ENCODE results near the gene NBEAL2. TPM values are rescaled to one million over a fixed set of nuclear protein-coding genes. Genes with fewer than 3 reads are reported as not detected.

NBEAL2 gene
- total RNA-seq, 2 experiments from 2014 or later, result 164 to 262 TPM

DNA sequence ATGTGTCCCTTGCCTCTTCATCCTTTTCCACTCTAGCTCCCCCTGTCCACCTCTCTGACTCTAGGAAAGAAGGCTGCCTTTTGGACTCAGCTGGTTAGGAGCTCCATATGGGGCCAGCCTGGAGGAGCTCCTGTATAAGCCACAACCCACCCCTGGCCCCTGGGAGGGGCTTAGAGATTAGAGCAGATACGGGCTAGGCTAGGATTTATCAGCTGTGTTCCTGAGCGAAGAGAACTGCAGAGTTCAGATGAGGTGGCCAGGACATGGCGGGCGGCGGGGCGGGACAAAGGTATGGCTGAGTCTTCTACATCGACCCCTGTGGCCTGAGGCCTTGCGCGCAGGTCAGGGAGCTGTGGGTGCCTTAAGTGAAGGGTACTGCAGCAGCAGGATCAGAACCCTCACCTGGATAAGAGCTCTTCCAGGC lies 7.9 kb downstream of the NBEAL2 start:
- Mint-ChIP-seq H3K4me1 (peaks cover 70% of the 10 kb centered on the region), H3K36me3 (peaks cover 23% of the 10 kb centered on the region), H3K9me3 (ENCODE audit: low read depth) (no peaks in the 10 kb centered on the region), H3K27me3 (no peaks in the 10 kb centered on the region), H3K27ac (peak overlapping the region; percentile 80), H3K4me3 (peak overlapping the region; percentile 77)
- CTCF ChIA-PET, result interaction anchor here (0.8 to 2.4 kb wide), 11 partner anchors 8 to 78 kb away, joined by 3 to 9 read pairs (median 4); partner anchors contain the start of genes CCDC12 and NBEAL2
- DNase-seq, result no peak
- ATAC-seq, result peak; percentile 34

DNA sequence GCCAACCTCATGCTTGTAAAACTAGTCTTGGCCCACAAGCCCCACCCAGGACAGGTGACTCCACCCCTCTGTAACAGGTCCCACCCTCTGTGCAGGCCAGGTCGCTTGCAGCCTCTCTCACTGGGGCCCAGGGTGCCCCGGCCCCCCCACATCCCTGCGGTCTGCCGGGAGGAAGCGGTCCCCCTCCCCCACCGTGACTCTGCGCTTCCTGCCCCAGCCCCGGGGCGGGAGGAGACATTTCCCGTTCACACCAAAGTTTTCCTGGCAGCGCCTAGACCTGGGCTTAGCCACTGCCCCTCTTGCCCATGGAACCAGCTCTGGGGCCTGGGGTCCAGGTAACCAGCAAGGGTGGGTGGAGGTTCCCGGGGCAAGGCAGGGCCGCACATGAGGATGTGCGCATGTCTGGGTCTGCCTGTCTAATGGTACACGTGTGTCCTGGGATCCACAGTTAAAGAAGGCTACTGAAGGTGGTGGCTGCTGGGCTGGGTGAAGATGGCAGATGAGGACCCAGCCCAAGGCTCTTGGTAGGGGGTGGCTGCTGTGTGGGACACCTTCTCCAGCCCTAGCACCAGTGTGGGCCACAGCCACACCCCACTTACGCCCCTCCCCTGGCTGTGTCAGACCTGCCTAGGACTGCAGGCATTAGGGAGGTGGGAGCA lies 8.4 kb downstream of the NBEAL2 start:
- DNase-seq (peak; percentile 97), ATAC-seq (peak; percentile 97)
- Mint-ChIP-seq H3K4me1 (peaks cover 65% of the 10 kb centered on the region), H3K4me3 (peak overlapping the region; percentile 77), H3K27ac (peak overlapping the region; percentile 80), H3K36me3 (peaks cover 23% of the 10 kb centered on the region), H3K27me3 (no peaks in the 10 kb centered on the region), H3K9me3 (ENCODE audit: low read depth) (no peaks in the 10 kb centered on the region)
- CTCF ChIA-PET, result interaction anchor here (0.8 to 2.4 kb wide), 10 partner anchors 9 to 78 kb away, joined by 3 to 9 read pairs (median 4); partner anchors contain the start of gene NBEAL2

DNA sequence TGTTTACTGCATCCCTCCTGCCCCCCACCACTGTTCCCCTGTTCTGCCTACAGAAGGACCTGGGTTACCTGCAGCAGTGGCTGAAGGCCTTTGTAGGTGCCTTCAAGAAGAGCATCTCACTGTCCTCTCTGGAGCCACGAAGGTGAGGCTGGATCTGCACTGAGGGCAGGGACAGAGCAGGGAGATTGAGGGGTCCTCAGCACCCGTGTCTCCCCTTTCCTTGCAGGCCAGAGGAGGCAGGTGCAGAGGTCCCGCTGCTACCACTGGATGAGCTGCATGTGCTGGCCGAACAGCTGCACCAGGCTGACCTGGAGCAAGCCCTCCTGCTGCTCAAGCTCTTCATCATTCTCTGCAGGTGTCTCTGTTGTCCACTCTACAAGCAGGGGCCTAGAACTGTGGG lies 9.2 kb downstream of the NBEAL2 start:
- Mint-ChIP-seq H3K4me3 (peak overlapping the region; percentile 77), H3K27ac (peak overlapping the region; percentile 80), H3K4me1 (peaks cover 62% of the 10 kb centered on the region), H3K9me3 (ENCODE audit: low read depth) (no peaks in the 10 kb centered on the region), H3K36me3 (peaks cover 21% of the 10 kb centered on the region), H3K27me3 (no peaks in the 10 kb centered on the region)
- ATAC-seq (no peak), DNase-seq (no peak)
- CTCF ChIA-PET, result interaction anchor here (0.8 to 2.4 kb wide), 3 partner anchors 9 to 21 kb away, joined by 3 to 9 read pairs (median 4); partner anchors contain the start of gene NBEAL2

DNA sequence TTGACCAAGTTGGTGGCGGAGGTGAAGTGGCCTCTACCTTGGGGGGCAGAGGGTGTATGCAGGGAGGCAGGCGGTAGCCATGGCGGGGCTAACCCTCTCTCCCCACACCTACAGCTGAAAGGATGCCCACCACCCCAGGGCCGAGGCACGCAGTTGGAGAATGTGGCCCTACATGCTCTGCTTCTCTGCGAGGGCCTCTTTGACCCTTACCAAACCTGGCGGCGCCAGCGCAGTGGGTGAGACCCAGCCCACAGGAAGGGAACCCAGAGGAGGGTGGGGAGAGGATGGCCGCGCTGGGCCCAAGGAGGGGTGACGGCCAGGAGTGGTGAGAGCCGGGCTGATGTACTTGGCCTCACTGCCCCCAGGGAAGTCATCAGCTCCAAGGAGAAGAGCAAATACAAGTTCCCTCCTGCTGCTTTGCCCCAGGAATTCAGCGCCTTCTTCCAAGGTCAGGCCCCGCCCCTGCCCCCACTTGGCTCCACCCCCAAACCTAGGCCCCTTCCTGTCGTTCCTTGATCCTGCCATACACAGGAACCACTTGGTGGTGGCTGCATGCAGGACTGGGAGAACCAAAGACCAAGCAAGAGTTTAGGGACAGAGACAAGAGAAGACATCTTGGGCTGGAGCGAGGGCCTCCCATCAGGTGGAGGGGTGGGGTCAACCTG lies 9.8 kb downstream of the NBEAL2 start:
- no peak for ATAC-seq
- Mint-ChIP-seq H3K4me1 (peaks cover 59% of the 10 kb centered on the region), H3K9me3 (ENCODE audit: low read depth) (no peaks in the 10 kb centered on the region), H3K27ac (peak overlapping the region; percentile 80), H3K27me3 (no peaks in the 10 kb centered on the region), H3K4me3 (peak overlapping the region; percentile 77), H3K36me3 (peaks cover 21% of the 10 kb centered on the region)
- DNase-seq, result no peak
- CTCF ChIA-PET, result interaction anchor here (0.8 to 2.4 kb wide), 2 partner anchors 9 kb away, joined by 3 to 9 read pairs; partner anchors contain the start of gene NBEAL2

DNA sequence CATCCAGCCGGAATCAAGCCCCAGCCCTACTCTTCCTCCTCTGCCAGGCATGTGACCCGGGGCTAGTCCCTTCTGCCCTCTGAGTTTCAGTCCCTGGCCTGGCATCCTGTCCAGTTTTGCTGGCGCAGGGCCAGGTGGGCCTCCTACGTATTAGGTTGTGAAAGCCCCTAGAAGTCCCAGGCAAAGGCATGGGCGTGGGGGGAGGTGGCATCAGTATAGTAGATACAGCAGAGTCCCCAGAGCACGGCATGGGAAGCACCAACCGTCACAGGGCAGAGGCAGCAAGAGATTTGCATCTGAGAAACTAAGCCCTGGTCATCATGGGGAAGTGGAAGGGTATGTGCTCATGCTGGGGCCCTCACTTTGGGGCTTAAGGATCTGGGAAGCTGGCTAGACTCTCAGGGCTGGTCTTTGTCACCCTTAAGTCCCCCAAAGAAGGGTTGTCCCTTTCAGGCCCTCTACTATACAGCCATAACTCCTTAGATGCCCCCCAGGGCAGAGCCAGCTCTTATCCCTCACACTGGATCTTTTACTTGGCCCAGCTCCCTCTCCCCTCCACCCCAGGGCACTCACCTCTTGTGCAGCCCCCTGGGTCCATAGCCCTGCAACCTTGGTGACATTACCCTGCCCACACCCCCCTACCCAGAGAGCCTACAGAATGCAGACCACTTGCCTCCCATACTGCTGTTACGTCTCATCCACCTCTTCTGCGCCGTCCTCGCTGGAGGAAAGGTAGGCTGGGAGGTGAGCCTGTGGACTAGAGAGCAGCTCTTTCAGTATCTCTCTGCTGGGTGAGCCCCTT lies 11.3 kb downstream of the NBEAL2 start:
- no peaks in the 10 kb centered on the region for H3K27me3 Mint-ChIP-seq
- no peaks in the 10 kb centered on the region for H3K9me3 Mint-ChIP-seq (ENCODE audit: low read depth)
- CTCF ChIA-PET, result no interaction called here
- DNase-seq (no peak), ATAC-seq (no peak)
- H3K4me1 Mint-ChIP-seq, result peaks cover 45% of the 10 kb centered on the region
- peaks cover 24% of the 10 kb centered on the region for H3K36me3 Mint-ChIP-seq
- H3K27ac Mint-ChIP-seq, result peak overlapping the region; percentile 54
- H3K4me3 Mint-ChIP-seq, result peak overlapping the region; percentile 7

DNA sequence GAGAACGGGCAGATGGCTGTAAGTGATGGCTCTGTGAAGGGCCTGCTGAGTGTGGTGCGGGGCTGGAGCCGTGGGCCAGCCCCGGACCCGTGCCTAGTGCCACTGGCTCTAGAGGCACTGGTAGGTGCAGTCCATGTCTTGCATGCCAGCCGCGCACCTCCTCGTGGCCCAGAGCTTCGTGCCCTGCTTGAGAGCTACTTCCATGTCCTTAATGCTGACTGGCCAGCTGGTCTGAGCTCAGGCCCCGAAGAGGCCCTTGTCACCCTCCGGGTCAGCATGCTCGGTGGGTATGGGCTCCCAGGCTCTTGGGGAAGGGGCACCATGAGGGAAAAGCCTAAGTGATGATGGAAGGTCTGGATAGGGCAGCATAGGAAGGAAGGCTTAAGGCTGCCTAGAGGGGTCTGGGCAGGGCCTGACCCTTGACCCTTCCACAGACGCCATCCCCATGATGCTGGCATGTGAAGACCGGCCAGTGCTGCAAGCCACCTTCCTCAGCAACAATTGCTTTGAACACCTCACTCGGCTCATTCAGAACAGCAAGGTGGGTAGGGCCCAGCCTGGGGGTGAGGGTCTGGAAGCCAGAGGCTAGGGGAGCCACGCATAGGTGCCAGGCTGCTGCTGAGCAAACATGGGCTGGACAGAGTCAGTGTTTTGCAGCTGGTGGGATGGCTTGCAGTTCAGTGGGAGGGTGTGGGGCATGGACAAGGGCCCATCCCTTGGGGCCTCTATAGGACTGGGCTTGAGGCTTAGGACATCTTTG lies 12.1 kb downstream of the NBEAL2 start:
- CTCF ChIA-PET, result no interaction called here
- no peaks in the 10 kb centered on the region for H3K9me3 Mint-ChIP-seq (ENCODE audit: low read depth)
- H3K4me3 Mint-ChIP-seq, result no peak overlapping the region
- peaks cover 38% of the 10 kb centered on the region for H3K4me1 Mint-ChIP-seq
- no peaks in the 10 kb centered on the region for H3K27me3 Mint-ChIP-seq
- no peak for ATAC-seq
- peaks cover 24% of the 10 kb centered on the region for H3K36me3 Mint-ChIP-seq
- H3K27ac Mint-ChIP-seq, result no peak overlapping the region
- DNase-seq, result no peak

DNA sequence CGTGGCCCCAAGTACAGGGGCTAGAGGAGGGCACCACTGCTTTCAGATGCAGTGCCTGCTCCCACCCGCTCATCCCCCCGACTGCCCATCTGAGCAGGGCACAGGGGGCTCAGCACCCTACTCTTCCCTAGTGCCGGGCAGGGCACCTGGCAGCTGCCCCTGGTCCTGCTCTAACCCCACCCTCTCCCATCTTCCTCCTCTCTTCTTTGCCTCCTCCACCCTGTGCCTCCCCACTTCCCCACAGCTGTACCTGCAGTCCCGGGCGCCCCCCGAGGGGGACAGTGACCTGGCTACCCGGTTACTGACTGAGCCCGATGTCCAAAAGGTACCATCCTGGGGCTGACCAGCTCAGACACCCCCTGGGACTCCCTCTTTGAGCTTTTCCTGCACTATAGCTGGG lies 12.8 kb downstream of the NBEAL2 start:
- H3K4me1 Mint-ChIP-seq, result peaks cover 38% of the 10 kb centered on the region
- no peak overlapping the region for H3K27ac Mint-ChIP-seq
- DNase-seq, result no peak
- no peak overlapping the region for H3K4me3 Mint-ChIP-seq
- ATAC-seq, result no peak
- peaks cover 30% of the 10 kb centered on the region for H3K36me3 Mint-ChIP-seq
- H3K27me3 Mint-ChIP-seq, result no peaks in the 10 kb centered on the region
- CTCF ChIA-PET, result interaction anchor here (2.3 kb wide), 1 partner anchor 13 kb away, joined by 8 read pairs; the partner anchor contains the start of gene NBEAL2
- H3K9me3 Mint-ChIP-seq (ENCODE audit: low read depth), result no peaks in the 10 kb centered on the region

DNA sequence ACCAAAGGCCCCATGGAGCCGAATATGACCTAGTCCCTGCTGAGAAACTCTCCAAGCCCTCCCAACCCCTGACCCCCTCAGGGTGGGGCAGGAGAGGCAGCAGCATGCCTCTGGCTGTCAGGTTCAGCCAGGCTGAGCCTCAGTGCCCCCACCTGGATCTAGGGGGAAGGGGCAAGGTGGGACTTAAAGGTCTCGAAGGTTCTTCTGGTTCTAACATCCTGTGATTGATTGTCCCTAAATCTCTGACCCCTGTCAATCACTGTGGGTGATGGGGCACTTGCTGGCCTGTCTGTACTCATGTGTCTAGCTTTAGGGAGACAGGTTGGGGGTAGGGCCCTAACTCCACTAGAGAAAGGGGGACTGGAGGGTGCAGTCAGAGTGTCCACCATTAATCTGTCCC lies 13.8 kb downstream of the NBEAL2 start:
- no peak for DNase-seq
- H3K36me3 Mint-ChIP-seq, result peaks cover 37% of the 10 kb centered on the region
- H3K27me3 Mint-ChIP-seq, result no peaks in the 10 kb centered on the region
- no peak overlapping the region for H3K4me3 Mint-ChIP-seq
- ATAC-seq, result no peak
- CTCF ChIA-PET, result interaction anchor here (0.8 to 2.3 kb wide), 3 partner anchors 13 to 126 kb away, joined by 3 to 8 read pairs (median 4); partner anchors contain the start of gene NBEAL2
- H3K9me3 Mint-ChIP-seq (ENCODE audit: low read depth), result no peaks in the 10 kb centered on the region
- no peak overlapping the region for H3K27ac Mint-ChIP-seq
- peaks cover 33% of the 10 kb centered on the region for H3K4me1 Mint-ChIP-seq

DNA sequence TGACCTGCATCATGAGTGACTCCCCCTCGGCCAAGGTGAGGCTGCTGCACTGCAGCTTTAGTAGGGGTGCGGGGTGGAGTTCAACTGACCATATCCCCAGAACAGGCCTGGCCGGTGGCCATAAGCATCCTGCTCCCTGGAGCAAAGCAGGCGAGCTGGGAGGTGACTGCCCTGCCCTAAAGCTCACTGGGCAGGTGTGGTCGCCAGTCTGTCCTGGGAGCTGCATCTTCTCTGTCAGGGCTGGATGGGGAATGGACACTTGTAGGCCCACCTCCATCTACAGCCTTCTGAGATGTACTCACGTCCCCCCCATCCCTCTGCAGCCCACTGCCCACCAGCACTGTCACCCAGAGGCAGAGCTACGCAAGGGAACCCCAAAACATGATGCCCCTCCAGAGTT lies 14.5 kb downstream of the NBEAL2 start:
- no peak overlapping the region for H3K4me3 Mint-ChIP-seq
- no peaks in the 10 kb centered on the region for H3K27me3 Mint-ChIP-seq
- peaks cover 28% of the 10 kb centered on the region for H3K4me1 Mint-ChIP-seq
- H3K9me3 Mint-ChIP-seq (ENCODE audit: low read depth), result no peaks in the 10 kb centered on the region
- no peak overlapping the region for H3K27ac Mint-ChIP-seq
- DNase-seq, result no peak
- peaks cover 33% of the 10 kb centered on the region for H3K36me3 Mint-ChIP-seq
- CTCF ChIA-PET, result interaction anchor here (0.8 to 2.3 kb wide), 4 partner anchors 13 to 126 kb away, joined by 3 to 8 read pairs (median 4); partner anchors contain the start of gene NBEAL2
- ATAC-seq, result no peak

DNA sequence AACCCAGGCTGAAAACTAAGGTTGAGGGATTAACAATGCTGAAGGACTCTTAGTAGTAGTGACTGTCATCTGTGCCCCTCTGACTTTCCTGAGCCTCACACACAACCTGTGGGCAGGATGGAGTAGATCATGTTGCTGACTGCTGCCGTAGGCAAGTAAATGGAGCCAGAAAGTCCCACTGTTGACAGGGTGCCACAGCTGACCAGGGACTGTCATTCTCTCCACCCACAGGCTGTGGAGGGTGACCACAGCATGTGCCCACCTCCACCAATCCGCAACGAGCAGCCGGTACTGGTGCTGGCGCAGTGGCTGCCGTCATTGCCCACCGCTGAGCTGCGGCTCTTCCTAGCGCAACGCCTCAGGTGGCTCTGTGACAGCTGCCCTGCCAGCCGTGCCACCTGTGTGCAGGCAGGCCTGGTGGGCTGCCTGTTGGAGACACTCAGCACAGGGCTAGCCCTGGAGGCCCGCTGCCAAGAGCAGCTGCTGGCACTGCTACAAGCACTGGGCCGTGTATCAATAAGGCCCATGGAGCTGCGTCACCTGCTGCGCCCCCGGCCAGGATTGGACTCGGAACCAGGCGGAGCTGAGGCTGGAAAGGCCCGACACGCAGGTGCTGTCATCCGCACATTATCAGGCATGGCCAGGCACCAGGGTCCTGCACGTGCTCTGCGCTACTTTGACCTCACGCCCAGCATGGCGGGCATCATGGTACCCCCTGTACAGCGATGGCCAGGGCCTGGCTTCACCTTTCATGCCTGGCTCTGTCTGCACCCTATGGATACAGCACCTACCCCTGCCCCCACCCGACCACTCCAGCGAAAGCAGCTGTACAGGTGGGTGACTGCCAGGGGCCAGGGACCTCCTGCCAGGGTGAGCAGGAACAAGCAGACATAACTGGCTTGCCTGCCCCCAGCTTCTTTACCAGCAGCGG lies 15.6 kb downstream of the NBEAL2 start:
- Mint-ChIP-seq H3K4me3 (no peak overlapping the region), H3K4me1 (peaks cover 22% of the 10 kb centered on the region), H3K9me3 (ENCODE audit: low read depth) (no peaks in the 10 kb centered on the region), H3K27ac (no peak overlapping the region), H3K27me3 (no peaks in the 10 kb centered on the region), H3K36me3 (peaks cover 32% of the 10 kb centered on the region)
- no peak for ATAC-seq
- CTCF ChIA-PET, result interaction anchor here (1.0 kb wide), 2 partner anchors 47 to 69 kb away, joined by 3 read pairs; no protein-coding TSS in a partner anchor
- DNase-seq, result no peak

DNA sequence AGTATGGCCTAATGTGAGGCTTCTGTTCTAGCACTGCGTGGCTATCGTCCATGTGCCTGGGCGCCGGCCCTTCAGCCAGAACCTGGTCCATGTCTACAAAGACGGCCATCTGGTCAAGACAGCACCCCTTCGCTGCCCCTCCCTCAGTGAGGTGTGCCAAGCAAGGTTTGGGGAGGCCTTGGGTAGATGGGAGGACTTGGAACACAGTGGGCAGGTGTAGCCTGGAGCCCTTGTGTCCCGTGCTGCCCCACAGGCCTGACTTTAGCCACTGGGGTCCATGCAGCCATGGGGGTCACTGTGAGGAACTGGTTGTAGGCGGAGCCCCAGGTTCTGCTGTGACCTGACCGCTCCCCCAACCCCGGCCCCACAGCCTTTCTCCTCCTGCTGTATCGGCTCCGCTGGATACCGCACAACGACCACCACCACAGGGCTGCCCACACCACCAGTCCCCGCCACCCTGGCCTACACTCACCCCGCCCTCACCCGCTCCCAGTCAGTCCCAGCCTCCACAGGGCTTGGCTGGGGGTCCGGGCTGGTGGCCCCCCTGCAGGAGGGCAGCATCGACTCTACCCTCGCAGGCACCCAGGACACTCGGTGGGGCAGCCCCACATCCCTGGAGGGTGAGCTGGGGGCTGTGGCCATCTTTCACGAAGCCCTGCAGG lies 16.6 kb downstream of the NBEAL2 start:
- Mint-ChIP-seq H3K4me3 (no peak overlapping the region), H3K9me3 (ENCODE audit: low read depth) (no peaks in the 10 kb centered on the region), H3K27me3 (no peaks in the 10 kb centered on the region), H3K36me3 (peaks cover 32% of the 10 kb centered on the region), H3K27ac (no peak overlapping the region), H3K4me1 (peaks cover 22% of the 10 kb centered on the region)
- DNase-seq (no peak), ATAC-seq (no peak)
- CTCF ChIA-PET, result interaction anchor here (1.0 to 1.2 kb wide), 3 partner anchors 9 to 50 kb away, joined by 3 to 5 read pairs (median 3); no protein-coding TSS in a partner anchor

Measured in activated CD8-positive, alpha-beta memory T cell treated with anti-CD3 and anti-CD28 coated beads, Interleukin-2, amount 10 ng/mL, durations not matched to agents 7 days and 5 days (primary cell).